Activated CD4-positive, alpha-beta T cell treated with anti-CD3 and anti-CD28 coated beads, Interleukin-10, Interleukin-2, amounts not matched to agents 100 ng/mL and 50 ng/mL, durations not matched to agents 16 hours and 8 hours (primary cell): ENCODE measurements around the gene NPHP3.
"Not testable (repeated sequence)": the region's sequence is repeated elsewhere in the genome, so short reads cannot be mapped to it uniquely, and the experiment has no call there.

Experiments used
- DNase-seq: peaks from one replicate; pipeline ENCODE4 v3.0.0-alpha.2; 2020

Gene NPHP3, protein sequence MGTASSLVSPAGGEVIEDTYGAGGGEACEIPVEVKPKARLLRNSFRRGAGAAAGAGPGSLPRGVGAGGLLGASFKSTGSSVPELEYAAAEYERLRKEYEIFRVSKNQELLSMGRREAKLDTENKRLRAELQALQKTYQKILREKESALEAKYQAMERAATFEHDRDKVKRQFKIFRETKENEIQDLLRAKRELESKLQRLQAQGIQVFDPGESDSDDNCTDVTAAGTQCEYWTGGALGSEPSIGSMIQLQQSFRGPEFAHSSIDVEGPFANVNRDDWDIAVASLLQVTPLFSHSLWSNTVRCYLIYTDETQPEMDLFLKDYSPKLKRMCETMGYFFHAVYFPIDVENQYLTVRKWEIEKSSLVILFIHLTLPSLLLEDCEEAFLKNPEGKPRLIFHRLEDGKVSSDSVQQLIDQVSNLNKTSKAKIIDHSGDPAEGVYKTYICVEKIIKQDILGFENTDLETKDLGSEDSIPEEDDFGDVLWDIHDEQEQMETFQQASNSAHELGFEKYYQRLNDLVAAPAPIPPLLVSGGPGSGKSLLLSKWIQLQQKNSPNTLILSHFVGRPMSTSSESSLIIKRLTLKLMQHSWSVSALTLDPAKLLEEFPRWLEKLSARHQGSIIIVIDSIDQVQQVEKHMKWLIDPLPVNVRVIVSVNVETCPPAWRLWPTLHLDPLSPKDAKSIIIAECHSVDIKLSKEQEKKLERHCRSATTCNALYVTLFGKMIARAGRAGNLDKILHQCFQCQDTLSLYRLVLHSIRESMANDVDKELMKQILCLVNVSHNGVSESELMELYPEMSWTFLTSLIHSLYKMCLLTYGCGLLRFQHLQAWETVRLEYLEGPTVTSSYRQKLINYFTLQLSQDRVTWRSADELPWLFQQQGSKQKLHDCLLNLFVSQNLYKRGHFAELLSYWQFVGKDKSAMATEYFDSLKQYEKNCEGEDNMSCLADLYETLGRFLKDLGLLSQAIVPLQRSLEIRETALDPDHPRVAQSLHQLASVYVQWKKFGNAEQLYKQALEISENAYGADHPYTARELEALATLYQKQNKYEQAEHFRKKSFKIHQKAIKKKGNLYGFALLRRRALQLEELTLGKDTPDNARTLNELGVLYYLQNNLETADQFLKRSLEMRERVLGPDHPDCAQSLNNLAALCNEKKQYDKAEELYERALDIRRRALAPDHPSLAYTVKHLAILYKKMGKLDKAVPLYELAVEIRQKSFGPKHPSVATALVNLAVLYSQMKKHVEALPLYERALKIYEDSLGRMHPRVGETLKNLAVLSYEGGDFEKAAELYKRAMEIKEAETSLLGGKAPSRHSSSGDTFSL (N-terminal part only)

DNA sequence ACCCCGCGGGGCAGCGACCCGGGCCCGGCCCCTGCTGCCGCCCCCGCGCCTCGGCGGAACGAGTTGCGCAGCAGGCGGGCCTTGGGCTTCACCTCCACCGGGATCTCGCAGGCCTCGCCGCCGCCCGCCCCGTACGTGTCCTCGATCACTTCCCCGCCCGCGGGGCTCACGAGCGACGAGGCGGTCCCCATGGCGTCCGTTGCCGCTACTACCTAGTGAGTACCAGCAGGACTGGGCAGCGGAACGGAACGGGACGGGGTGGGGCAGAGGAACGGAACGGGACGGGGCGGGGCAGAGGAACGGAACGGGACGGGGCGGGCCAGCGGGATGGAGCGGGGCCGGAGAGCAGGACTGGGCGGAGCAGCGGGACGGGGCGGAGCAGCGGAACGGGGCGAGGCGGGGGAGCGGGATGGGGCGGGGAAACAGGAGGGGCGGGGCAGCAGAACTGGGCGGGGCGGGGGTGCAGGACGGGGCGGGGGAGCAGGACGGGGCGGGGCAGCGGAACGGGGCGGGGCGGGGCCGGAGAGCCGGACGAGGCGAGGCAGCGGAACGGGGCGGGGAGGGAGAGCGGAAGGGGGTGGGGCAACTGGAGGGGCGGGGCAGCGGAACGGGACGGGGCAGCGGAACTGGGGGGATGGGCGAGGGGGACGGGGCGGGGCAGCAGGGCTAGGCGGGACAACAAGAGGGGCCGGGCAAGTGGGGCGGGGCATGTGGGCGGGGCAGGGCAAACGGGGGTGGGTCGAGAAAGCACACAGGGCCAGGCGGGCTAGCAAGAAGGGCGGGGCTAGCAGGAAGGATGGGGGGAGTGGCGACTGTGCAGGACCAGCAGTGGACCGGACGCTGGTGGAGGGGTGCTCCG is at the start of gene NPHP3:
TSS of gene NPHP3 (minus strand) at position 245 of the 859 bp plus-strand sequence. CDS start at position 191, 54 bp downstream.
- DNase-seq, result peak; percentile 97

DNA sequence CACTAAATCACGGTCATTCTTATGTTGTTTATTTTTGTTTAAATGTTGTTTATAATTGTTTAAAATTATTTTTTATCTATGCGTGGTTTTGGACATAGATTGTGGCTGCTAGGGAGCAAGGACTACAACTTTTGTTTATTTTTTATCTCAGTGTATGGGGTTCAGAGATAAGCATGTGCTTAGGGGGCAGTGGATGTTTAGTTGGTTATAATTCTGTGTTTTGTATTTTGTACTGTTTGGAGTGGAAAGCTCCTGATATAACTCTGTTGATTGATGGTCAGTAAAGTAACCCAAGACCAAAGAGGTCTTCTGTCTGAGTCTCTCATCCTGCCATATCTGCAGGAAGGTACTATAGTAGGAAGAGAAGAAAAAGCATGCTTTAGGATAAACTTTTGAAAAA is 36.5 kb upstream of the NPHP3 start:
- no peak for DNase-seq

DNA sequence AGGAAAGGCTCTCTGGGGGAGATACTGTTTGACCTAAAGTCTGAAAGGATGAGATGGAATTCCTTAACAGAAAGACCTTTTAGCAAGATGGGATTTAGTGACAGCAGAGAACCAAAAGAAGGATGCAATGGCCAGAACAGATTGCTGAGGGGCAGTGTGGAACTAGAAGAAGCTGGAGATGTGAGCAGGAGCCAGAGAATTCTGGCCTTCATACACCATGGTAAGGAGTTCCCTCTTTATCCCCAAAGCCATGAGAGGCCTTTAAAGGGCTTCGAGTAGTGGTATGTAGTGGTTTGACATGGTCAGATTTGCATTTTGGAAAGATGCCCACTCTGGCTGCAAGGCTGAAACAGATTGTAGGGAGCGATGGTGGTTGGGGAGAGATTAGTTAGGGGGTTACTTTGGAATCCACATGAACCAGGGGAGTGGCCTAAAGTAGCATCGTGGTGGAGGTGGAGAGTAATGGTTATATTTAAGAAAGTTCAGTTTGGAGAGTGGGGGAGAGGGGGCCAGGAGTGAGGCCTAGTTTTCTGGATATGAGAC is 34.0 kb upstream of the NPHP3 start:
- no peak for DNase-seq

DNA sequence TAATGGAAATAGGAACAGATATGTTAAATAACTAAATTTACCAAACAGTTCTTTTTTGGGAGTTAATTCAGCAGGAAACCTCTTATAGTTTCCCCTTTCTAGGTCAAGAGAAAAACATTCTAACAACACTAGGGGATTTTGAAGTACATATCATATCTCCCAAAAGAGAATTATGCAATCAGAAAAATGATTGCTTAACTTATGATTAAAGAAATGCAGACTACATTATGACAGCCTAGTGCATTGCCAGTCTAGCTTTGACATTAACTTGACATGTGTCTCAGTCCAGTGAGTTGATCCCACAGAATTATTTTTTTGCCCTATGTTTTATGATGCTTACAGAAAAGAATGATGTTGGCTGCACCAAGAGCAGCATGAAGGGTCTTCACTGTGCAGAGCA is 31.7 kb upstream of the NPHP3 start:
- no peak for DNase-seq

DNA sequence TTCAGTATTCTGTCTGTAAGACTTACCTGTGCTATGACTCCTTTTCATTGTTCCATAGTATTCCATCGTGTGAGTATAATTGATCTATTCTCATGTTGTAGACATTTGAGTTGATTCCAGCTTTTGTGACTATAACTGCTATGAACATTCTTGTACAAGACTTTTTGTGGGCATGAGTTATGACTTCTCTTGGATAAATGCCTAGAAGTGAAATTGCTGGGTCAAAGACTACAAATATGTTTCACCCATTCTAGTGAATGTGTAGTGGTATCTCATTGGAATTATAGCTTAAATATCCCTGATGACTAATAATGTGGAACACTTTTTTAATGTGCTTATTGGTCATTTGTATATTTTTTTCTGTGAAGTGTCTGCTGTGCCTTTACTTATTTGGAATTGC is 27.6 kb upstream of the NPHP3 start:
- no peak for DNase-seq

DNA sequence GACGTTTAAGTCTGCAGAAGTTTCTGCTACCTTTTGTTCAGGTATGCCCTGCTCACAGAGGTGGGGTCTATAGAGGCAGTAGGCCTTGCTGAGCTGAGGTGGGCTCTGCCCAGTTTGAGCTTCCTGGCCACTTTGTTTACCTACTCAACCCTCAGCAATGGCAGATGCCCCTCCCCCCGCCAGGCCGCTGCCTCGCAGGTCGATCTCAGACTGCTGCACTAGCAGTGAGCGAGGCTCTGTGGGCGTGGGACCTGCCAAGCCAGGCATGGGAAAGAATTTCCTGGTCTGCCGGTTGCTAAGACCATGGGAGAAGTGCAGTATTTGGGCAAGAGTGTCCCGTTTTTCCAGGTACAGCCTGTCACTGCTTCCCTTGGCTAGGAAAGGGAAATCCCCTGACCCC is 24.5 kb upstream of the NPHP3 start:
- DNase-seq, result not testable (repeated sequence)

DNA sequence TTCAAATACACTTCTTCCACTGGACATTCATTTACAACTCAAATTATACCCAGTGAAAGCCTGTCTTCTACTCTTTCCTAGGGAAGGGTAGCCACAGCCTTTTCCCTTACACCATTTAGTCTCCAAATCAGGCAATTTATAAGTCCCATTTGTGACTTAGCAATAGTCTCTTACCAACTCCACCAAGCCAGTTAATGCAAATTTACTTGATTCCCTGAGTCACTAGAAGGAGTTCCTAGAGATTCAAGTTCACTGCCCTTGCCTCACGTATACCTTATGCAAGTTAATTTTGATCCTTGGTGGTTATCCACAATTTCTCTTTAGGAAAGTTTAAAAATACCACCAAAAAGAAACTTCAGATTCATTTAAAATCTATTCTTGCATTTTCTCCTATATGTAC is 16.1 kb upstream of the NPHP3 start:
- no peak for DNase-seq

DNA sequence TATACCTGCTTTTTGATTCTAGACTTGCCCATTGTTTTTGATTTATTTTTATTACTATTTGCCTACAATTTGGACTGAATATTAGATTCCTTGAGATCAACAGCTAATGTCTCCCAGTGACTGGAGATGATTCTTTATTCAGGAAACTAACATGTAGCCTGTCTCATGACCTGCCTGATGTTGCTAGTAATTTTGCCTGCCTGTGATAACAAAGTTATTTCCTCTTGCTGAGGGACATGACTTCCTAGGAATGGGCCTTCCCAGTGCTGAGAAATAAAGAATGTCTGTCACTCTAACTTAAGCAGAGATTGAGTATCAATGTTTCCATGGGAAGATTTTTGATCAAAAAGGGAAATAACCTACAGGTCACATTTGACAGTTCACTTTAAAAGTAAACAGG is 13.4 kb upstream of the NPHP3 start:
- no peak for DNase-seq

DNA sequence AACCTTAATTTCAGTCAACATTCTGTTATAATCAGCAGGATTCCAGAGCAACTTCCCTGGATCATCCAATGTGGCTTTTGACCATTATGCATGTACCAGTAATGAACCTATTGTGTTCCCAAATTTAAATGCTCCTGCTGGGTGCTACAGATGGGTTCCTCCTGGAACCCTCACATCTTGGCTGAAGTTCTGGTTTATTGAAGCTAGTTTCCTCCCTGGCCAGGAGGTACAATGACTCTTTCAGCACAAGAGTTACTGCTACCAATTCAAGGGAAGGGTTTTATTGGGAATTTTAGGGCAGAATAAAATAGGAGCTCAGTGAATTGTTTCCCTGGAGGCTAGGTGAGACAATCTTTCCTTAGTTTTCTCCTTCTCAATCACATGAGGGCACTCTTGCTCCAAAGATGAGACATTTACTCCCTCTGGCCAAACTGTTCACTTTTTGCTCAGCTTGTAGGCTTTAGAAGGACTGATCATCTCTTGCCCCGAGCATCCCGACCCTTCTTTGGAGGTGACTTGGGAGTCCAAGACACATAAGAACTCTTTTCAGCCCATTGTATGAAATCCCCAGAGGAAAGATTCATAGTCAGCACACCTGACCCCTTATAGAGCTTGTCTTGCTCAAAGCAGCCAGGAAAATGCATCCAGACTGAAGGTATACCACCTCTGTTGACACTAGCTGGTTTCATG is 8.8 kb upstream of the NPHP3 start:
- peak; percentile 28 for DNase-seq

DNA sequence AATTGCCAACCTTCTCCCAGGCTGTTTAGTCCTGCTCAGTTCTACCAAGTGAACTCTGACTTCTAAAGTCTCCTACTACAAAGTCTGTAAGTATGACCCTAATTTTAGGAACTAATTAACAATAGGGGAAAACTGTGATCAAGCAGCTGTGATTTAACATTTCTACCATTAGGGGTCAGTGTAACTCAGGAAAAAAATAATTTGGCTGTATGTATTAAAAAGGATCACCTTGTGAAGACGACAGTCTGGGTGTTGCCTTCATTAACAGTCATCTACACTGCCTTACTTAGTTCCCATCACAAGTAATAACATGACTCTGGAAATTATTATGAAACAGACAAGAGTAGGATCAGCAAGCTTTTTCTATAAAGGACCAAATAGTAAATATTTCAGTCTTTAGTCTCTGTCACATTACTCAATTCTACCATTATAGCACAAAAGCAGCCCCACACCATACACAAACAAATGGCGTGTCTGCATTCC is 4.2 kb upstream of the NPHP3 start:
- DNase-seq, result peak; percentile 51

DNA sequence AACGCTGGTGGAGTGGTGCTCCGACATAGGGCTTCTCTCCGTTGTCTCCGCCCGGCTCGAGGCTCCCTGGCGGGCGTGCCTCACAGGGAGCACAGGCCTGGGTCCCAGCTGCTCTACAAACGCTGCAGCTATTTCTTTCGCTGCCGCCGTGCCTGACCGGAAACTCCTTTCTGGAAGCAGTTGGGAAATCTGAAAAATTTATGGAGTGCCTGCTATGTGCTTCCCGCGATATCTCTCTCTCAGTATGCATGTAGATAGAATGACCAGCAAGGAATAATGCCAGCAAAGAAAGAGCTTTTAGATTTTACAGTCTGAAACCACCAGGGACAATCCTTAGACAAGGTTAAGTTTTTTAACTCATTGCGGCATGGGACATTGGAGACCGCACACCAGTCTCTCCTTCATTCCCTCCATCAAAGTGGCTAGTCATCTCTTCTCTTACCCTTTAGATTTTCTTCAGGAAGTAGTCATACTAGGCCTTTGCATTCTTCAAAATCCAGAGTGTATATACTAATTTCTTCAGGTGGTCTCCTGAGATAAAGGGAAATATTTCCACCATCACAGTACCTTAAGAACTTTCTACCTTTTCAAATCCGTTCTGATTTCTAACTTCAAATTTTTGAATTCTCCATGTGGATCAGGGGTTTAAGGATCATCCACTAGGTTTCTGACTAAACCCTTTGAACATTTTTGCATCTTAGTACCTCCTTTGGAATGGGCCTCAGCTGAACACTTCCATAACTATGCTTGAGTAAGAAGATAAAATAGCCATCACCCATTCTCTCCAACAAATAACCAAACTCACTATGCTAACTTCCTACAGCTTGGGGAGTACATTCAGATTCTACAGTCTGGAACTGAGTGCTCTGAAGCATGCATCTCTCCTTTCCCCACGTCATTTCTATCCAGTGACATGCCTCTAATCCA is 1.1 kb upstream of the NPHP3 start:
- DNase-seq, result no peak

DNA sequence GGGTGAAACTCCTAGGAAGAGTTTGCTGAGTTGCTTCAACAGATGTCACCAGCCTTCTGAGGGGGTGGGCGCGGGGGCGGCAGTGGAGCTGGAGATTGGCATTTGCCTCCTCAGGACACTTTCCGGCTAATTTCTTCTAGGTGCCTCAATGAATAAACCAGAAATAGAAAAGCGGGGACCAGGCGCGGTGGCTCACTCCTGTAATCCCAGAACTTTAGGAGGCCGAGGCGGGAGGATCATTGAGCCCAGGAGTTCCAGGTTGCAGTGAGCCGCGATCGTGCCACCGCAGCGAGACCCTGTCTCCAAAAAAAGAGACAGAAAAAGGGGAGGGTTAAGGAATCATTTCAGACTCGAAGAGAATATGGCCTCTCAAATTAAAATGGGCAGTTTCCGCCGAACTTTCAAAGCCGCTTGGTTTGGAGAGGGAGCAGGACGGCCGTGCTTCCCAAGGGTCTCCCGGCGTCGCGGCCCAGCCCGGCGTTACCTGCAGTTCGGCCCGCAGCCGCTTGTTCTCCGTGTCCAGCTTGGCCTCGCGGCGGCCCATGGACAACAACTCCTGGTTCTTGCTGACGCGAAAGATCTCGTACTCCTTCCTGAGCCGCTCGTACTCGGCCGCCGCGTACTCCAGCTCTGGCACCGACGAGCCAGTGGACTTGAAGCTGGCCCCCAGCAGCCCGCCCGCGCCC is 587 bp downstream of the NPHP3 start:
- no peak for DNase-seq

DNA sequence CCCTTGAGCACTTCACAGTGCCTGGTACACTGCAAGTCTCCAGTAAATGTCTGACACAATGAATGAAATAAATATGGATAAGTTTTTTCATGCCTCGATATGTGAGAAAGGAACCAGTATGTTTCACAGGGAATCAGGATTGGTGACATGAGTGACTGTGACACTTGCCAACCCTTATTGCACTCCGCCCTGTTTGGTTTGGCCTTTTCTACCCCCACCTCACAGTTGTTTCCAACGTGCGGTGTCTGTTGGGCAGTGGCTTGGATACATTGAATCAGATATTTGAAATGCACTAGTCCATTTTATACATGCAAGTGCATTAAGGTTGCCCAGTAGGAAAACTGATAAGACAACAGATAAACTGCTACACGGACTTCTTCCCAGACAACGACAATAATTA is 2.0 kb downstream of the NPHP3 start:
- no peak for DNase-seq

DNA sequence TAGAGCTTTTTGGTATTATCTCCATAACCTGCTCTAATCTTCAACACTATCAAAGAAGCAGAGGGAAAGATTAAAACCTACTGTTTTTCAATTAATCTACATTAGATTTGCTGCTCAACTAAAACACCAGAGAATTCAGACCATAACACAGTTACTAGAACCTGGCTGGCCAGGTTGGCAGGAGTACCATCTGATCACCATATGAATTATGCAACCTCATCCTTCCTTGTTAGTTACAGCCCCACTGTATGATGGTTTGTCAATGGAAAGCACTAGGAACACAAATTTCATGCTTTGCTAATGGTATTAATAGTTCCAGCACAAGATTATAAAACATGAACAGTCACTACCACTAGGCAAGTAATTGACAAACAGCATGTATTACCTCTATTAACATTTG is 5.8 kb downstream of the NPHP3 start:
- no peak for DNase-seq

DNA sequence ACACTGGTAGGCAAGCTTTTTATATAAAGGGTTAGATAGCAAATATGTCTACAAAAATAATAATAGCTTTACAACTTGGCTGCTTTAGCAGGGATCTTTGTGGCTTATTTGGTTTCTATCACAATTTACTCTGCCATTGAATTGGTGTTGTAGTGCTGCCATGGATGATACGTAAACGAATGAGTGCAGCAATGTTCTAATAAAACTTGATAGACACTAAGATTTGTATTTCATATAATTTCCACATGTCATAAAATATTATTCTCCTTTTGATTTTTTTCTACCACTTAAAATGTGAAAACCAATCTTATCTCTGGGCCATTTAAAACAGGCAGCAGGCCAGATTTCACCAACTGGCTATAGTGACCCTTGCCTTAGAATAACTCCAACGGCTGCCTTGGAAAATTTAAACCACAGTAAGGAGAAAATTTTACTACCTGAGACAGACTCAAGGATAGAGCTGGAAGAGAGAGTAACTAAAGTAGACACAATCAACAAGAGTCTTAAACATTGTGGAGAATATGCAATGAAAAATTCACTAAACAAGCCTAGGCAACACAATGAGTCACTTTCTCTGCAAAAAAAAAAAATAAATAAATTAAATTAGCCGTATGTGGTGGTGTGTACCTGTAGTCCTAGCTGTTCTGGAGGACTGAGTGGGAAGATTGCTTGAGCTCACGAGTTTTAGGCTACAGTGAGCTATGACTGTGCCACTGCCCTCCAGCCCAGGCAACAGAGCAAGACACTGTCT is 8.1 kb downstream of the NPHP3 start:
- DNase-seq, result no peak

DNA sequence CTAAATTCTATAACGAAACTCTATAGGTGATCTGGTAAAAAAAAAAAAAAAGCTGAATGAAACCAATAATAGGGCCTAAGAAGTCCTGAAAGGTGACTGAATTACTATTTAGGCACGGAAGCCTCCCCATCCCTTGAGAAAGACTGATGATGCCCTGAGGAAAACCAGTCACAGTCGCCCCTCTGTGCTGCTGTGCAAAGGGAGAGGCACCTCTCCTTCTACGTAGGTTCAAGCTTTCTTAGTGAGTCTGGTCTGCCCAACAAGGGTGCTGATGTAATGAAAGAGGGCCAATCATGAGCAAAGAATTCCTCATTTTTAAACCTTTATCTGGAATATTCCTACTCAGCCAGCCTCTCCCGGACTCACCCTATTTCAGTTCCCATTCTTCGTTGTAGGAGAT is 11.9 kb downstream of the NPHP3 start:
- no peak for DNase-seq

DNA sequence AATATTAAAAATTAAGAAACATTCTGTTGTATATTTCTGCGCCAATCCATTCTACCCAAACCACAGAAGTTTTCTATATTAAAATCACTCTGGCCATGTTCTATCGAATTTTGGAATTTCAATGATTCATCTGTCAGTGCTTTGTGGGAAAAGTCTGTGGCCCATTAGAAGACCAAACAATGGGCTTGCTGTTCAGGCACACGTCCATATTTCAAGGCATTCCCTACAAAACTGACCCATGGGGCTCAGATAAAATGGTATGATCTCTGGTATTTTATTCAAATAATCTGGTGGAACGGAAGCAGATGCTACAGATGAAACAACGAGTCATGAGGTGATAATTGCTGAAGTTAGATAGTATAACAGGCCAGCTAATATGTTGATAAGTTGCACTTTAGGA is 12.4 kb downstream of the NPHP3 start:
- DNase-seq, result no peak

DNA sequence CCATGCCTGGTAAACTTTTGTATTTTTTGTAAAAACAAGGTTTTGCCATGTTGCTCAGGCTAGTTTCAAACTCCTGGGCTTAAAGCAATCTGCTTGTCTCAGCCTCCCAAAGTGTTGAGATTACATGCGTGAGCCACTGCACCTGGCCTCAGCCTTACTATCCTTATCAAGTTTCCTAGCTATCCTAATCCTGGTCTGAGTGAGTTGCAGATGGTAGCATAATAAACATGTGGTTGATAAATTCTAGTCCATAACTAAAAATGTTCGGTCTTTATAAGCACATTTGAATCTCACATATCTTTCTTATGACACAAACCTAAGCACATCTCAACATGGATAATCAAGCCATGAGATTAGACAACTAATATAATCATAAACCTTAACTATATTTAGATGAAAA is 18.5 kb downstream of the NPHP3 start:
- DNase-seq, result no peak

DNA sequence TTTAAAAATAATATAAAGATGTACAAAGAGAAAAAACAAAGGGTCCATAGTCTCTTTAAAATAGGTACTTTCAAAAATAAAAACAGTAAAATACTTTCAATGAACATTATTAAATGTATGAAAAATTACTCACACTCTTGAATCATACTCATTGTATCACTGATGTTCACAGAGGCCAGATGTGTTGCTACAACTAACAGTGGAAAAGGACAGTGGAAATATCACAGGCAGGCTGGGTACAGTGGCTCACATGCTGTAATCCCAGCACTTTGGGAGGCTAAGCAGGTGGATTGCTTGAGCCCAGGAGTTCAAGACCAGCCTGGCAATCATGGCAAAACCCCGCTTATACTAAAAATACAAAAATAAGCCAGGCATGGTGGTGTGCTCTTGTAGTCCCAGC is 26.8 kb downstream of the NPHP3 start:
- DNase-seq, result no peak
